Brain pericyte (primary cell): ENCODE results near the gene COA5.

Source experiments
- DNase-seq: peaks from one replicate; pipeline ENCODE4 v3.0.0-alpha.2; 2012; ENCODE audit warnings: low read depth, low spot score

COA5 gene

GRCh38 chr2:98552499-98553179 lies 55.7 kb downstream of the COA5 start:
- DNase-seq: no peak

DNA sequence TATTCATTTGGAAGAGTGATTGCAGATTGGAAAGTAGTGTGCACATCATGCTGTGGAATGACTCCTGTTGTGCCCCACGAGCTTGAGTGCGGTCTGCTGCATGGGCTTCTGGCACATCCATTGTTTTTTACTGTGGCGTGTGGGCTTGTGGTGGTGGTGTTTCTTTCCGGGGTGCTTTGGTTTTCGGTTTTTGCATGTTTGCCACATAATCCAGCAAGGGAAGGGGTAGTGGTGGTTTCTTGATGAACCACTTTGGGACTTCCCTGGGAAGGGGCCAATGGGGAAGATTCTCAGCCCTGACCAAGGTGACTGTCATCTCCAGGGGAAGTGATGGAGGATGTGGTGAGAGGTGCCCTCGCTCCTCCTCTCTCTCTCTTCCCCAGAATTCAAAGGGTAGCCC lies 57.0 kb downstream of the COA5 start:
- DNase-seq: no peak

DNA sequence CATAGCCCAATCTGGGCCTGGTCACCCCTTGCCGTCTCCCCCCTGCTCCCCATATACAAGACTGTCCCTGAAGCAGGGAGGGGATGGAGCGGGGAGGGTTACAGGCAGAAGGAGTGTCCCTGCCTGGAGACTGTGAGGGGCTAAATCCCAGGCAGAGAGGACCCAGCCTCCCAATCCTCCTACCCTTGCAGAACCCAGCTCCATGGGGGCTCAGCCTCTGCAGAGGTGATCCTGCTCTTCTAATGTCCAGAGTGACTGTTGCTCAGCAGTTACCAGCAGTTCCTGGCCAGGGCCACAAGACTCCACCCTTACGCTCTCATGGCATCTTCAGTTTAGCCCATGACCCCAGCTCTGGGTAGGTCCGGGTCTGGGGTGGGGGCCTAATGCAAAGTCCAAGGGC lies 58.1 kb downstream of the COA5 start:
- DNase-seq: no peak
